GM21717 (cell line): Measurements from ENCODE around the gene OPN3.
A peak's percentile ranks its signal among the peaks of the same experiment; 100 is the strongest.

Experiments
- ATAC-seq: cut with Tn5 transposase; IDR thresholded peaks from one replicate; pipeline ENCODE4 v1.9.1; 2021; ENCODE audit warnings: mild to moderate bottlenecking, moderate library complexity; ENCODE audit not compliant: unreplicated experiment

The OPN3 gene

DNA sequence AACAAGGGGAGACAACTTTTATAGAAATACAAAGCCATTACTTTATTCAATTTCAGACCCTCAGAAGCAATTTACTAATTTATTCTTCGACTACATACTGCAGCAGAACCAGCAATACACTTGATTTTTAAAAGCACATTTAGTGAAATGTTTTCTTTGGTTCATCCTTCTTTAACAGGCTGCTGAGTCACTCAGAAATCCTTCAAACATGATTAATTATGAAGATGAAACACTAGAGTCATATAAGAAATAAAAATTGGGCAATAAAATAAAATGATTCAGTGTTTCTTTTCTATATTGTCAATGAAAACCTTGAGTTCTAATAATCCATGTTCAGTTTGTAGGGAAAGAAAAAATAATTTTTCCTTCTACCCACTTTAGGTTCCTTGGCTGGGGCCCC lies 47.0 kb downstream of the OPN3 start:
- ATAC-seq, result no peak

DNA sequence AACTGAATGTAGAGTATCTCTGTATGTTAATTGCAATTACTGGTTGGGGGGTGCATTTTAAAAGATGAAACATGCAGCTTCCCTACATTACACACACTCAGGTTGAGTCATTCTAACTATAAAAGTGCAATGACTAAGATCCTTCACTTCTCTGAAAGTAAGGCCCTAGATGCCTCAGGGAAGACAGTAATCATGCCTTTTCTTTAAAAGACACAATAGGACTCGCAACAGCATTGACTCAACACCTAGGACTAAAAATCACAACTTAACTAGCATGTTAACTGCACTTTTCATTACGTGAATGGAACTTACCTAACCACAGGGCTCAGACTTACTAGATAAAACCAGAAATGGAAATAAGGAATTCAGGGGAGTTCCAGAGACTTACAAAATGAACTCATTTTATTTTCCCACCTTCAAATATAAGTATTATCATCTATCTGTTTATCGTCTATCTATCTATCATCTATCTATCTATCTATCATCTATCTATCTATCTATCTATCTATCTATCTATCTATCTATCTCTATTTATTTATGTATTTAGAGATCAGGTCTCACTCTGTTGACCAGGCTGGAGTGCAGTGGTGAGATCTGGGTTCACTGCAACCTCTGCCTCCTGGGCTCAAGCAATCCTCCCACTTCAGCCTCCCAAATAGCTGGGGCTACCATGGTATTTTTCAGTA lies 47.8 kb downstream of the OPN3 start:
- ATAC-seq, result peak; percentile 88

DNA sequence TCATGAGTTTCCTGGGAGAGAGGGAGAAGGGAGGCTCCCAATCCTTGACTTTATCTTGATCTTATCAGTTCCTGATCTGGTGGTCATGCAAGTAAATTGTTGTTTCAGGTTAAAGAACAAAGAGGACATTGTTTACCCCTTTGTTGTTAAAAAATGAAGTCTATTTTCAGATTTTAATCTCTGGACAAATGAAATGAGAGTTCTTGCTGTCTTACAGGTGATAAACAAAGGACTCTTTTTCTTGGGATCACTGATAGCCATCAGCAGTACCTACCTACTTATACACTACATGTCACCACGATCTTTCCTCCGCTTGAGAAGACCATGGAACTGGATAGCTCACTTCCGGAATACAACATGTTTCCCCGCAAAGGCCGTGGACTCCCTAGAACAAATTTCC lies 48.4 kb downstream of the OPN3 start:
- ATAC-seq, result no peak

DNA sequence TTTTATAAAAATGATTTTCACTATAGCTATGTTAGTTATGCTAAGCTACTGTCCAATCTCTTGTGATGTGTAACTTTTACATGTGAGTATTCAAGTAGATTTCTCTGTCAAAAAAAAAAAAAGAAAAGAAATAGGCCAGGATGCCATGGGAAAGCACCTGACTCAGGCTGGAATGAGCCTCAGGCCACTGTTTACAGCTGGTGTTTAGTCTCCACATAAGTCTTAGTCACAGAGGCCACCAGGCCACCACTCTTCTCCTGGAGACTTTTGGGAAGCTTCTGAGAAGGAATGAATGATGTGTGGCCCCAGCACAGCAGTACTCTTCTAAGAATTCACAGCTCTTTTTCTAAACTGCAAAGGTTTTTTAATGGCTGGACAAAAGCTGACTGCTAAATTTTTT lies 48.9 kb downstream of the OPN3 start:
- no peak for ATAC-seq

DNA sequence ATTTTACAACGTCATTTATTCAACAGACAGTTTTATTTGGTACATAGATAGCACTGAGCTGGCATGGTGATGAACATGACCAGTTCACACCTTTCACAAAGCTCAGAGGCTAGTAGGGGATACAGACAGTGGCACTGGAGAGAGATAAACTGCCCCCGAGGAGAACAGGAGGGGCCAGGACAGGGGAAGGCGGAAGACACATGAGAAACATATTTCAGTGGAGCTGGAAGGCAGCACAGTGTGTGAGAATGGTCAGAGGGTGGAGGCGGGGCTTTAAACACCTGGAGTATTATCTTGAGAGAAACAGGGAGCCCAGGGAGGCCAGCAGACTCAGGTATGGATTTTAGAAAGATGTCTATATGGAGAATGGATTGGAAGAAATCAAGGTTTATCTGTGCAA lies 49.5 kb downstream of the OPN3 start:
- ATAC-seq, result no peak

DNA sequence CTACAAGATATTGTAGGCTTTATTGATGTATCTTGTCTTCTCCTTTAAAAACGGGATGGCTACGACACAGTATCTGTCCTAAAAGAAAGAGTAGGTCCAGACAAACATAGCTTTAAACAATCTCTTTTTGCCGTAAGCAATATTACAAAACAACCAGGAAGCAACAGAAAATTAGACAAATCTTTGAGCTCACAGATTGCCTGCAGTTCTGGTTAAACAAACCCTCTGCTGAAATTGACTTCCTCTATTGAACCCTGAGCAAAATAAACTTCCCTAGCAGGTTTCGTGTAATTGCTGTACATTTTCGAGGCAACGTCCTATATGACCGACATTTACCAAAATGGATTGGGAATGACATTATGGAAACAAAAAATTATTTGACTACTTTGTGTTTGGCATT lies 50.6 kb downstream of the OPN3 start:
- no peak for ATAC-seq

DNA sequence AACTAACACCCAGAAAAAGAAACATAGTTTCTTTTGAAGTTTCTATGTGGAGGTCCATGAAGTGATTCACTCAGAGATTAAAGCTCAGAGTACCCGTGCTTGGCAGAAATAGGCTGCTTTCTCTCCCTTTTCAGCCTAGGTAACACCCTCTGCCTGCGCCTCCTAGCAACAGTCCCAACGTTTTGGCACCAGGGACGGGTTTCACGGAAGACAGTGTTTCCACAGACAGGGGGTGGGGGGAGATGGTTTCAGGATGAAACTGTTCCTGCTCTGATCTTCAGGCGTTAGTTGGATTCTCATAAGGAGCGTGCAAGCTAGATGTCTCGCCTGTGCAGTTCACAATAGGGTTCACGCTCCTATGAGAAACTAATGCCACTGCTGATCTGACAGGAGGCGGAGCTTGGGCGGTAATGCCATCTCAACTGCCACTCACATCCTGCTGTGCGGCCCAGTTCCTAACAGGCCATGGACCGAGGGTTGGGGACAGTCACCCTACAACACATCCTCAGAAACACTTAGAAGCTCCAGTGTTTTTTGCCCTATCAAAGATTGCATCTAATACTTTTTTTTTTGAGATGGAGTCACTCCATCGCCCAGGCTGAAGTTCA lies 53.2 kb downstream of the OPN3 start:
- no peak for ATAC-seq

DNA sequence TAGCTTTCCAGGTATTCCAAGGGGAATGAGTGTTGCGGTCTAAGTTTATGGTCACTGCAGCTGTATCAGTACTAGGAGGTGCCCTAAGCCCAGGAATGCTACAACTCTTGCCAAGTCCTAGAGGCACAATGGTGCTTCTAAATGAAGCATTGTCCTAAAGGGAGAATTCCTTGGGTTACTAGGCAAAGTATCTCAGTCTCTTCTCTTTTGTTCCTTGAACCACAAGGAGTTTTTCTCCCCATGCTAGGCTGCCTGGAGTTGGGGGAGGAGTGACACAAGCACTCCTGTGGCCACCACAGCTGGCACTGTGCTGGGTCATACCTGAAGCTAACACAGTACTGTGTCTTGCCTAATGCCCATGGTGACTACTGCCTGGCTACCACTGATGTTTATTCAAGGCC lies 57.2 kb downstream of the OPN3 start:
- ATAC-seq, result no peak

DNA sequence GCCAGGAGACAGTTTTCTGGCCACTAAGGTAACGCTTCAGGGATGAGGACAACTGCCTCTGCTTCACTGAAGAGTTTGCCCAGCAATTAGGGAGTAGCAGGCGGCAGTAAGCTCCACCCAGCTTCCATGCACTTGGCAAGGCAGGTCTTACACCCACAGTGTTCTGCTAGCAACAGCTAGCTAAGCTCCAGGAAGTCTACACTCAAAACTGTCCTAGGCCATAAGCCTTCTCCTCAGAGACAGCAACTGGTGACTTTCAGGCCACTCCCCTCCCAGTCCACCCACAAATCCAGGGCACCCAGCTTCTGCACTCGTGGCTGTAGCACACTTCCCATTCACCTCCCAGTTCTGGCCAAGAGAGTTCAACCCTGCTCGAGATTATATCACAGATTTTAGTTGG lies 60.7 kb downstream of the OPN3 start:
- no peak for ATAC-seq

DNA sequence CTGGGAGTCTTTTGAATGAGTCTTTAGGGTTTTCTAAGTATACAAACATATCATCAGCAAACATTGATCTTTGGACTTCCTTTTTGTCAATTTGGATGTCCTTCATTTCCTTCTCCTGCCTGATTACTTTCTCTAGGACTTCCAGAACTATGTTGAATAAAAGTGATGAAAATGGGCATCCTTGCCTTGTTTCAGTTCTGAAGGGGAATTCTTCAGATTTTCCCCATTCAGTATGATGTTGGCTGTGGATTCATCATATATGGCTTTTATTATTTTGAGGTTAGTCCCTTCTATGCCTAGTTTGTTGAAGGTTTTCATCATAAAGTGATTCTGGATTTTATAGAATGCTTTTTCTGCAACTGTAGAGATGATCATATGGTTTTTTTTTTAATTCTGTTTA lies 66.0 kb downstream of the OPN3 start:
- ATAC-seq, result no peak

DNA sequence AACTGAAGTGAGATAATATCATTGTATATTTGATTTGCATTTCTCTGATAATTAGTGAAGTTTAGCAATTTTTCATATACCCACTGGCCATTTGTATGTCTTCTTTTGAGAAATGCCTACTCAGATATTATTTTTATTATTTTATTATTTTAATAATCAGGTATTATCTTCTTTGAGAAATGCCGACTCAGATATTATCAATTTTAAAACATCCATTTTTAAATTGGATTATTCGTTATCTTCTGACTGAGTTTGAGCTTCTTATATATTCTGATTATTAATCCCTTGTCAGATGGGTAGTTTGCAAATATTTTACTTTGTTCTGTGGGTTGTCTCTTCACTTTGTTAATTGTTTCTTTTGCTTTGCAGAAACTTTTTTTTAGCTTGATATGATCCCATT lies 70.3 kb downstream of the OPN3 start:
- ATAC-seq, result no peak

DNA sequence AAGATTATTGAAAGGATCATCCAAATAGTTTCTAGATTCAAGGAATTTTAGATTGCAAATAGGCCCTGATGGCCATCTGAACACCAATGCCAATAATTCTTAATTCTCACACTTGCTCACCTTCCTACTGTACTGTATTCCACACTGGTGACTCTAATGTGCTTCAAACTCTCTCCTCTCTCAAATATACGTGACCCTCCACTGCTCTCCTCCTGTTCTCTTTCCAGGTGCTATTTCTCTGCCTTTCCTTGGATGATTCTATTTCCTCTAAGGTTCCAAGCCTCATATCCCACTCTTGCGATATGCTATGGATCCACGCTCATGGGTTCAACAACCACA lies 79.4 kb downstream of the OPN3 start:
- no peak for ATAC-seq

DNA sequence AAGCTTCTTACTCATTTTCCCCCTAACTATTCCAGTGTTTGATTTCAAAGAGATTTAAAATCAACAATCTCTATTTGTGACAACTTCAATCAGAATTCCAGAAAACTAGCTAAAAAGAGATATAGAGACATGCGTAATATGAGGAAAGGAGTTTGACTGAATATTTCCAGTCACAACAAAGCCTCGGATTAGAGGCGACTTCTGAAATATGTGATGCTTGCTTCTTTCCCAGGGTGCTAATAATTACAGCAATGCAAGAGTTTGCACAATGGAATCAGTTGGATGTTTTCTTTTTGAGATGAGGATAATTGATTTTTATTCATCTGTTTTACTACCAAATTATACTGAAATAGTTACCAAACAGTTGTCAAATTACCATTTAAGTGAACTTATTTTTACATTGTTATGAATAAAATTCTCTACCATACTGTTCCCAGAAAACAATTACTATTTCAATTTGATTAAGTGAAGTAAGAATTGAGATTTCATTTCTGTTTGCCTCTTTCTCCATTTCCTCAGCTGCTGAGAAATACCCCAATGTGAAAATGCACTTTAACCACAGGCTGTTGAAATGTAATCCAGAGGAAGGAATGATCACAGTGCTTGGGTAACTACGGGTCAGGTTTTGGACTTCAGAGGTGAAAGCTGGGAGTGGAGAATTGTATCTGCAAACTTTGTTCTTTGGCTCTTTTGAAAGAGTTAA lies 79.9 kb downstream of the OPN3 start:
- no peak for ATAC-seq

DNA sequence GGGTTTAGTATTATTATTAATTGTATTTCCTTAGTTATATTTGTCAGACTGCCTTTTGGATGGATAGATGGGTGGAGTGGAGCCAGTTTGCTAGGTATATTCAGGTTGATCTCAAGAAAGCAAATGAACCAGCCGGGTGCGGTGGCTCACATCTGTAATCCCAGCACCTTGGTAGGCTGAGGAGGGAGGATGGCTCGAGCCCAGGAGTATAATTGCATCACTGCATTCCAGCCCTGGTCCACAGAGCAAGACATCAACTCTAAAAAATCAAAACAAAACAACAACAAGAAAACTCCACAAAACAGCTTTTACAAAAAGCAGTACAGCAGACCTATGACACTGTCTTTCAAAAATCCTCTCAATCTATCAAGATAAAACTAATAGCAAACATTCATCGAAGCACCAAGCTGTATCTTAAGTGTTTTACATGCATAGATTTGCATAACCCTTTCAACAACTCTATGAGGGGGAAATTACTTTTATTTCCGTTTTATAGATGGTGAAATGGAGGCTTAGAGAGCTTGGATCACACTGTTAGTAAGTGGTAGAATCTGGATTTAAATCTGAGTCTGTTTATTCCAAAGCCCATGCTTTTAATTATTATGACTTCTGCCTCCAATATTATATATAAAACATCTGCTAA lies 82.5 kb downstream of the OPN3 start:
- no peak for ATAC-seq

DNA sequence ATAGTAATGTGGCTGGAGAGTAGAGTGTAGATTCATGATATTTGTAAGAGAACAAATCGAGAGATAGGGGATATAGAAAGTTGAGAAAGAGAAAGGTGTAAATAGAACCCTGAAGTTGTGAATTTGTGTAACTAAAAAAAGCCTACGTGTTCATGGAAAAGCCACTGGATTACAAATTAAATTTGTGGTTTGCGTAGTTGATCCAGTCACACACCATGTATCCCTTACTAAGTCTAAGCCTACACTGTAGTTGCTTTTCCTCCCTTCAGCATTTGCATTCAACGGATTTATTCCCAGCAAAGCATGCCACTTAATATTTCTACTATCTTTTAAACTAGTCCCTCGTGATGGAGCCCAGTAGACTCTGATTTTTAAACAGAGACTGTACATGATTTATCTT lies 83.1 kb downstream of the OPN3 start:
- ATAC-seq, result no peak

DNA sequence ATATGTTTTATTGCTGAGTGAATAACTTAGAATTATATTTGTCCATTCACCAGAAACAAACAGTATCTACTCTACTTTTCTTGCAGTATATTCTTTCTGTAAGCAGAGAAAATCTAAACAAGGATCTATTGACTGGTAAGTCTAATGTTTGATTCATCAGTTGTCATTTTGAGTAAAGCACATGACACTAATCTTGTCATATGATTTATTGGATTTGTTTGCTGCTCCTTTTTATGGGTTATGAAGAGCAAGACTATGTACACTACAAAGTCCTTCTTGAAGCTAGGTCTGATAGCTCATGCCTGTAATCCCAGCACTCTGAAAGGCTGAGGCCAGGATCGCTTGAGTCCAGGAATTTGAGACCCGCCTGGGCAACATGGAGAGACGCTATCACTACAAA lies 84.6 kb downstream of the OPN3 start:
- no peak for ATAC-seq

DNA sequence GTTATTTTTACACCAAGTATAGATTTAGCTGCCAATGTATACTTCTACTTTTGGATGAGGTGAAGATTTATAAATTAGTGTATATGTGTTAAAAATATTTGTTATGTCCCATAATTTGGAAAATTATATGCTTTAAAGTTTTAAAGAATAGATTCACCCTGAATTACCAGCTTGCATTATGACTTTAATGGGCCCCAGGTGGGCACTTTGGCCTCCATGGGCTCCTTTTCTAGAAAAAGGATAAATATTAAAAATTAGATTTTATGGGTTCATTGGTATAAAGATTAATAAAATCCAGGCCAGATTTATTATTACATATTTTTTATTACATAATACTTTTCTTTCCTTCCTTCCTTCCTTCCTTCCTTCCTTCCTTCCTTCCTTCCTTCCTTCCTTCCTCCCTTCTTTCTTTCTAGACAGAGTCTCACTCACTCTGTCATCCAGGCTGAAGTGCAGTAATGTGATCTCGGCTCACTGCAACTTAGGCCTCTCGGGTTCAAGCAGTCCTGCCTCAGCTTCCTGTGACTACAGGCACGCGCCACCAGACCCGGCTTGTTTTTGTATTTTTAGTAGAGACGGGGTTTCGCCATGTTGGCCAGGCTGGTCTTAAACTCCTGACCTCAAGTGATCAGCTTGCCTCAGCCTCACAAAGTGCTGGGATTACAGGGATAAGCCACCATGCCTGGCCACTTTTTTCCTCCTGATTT lies 86.1 kb downstream of the OPN3 start:
- no peak for ATAC-seq

DNA sequence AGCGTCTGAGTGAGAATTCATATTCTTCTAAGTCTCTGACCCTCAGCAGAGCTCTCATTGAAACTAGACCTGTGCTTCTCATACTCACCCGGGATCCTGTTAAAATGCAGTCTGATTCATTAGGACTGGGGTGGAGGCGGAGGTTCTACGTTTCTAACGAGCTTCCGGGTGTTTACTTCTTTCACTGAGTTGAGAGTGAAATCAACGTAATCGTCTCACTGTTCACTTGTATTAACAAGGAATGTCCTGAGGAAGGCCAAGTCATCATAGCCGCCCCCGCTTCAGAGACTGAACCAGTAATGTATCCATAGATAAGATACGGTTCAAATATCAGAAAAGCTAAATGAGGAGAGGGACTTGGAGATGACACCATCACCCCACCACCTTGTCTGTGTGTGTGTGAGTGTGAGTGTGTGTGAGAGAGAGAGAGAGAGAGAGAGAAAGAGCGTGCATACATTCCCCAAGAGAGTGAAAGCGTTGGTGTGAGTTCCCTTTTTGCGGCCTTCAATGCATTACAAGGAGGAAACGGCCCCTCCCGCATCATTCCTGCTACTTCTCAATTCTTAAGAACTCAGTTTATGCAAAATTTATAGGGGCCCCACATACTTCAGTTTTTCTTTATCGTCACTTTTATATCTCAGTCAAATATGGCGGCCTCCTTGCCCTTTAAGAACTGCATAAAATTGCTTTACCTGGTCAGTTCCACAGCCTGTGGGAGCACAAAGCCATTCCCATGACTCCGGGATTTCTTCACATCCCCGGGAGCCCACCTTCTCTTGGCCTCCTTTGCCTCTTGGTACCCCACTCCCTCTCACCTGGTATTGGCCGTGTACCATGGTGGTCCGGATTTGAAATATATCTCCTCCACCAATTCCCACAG lies 88.2 kb downstream of the OPN3 start:
- ATAC-seq, result peak; percentile 90

DNA sequence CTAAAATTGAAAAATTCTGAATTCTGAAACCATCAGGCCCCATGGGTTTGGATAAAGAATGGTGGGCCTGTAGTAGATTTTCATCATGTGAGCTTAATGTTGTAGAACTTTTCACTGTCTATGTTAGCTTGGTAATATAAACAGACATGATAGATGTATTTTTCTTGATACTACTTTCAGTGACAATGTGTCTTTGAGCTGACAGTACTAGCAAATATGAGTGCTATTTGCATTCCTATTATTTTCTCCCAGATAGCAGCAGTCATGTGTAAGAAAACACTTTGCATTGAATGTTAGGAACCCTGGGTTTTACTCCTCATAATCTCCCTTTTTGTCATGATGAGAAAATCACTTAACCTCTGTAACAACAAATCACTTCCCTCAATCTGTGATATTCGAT lies 89.9 kb downstream of the OPN3 start:
- ATAC-seq, result no peak

DNA sequence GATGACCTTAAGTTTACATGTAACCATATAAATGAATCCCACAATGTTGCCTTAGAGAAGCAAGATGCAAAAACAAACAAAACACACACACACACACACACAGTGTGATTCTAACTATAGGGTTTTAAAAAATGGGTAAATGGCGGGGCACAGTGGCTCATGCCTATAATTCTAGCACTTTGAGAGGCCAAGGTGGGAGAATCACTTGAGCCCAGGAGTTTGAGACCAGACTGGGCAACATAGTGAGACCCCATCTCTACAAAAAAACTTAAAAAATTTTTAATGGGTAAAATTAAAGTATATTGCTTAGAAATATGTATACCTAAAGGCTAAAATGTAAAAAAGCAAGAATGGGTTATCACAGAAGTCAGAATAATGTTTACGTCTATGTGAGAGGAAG lies 92.2 kb downstream of the OPN3 start:
- ATAC-seq, result no peak
